GM18868 (cell line): ENCODE results near the gene PODN.

Experiments used
- ATAC-seq: cut with Tn5 transposase; IDR thresholded peaks from one replicate; pipeline ENCODE4 v1.9.1; 2021; ENCODE audit warnings: mild to moderate bottlenecking, moderate library complexity; ENCODE audit not compliant: unreplicated experiment

Gene PODN

GRCh38 chr1:53074313-53075154 is 12.5 kb downstream of the PODN start:
- no peak for ATAC-seq

GRCh38 chr1:53075206-53075605 is 13.2 kb downstream of the PODN start:
- ATAC-seq: no peak

GRCh38 chr1:53075761-53076163 is 13.7 kb downstream of the PODN start:
- ATAC-seq: no peak

- no peak for ATAC-seq
Measured at GRCh38 chr1:53076165-53076564, 14.2 kb downstream of the PODN start.

GRCh38 chr1:53076721-53077598 is 14.9 kb downstream of the PODN start:
- no peak for ATAC-seq

- ATAC-seq: no peak
Measured at GRCh38 chr1:53077599-53077965, 15.6 kb downstream of the PODN start.

- no peak for ATAC-seq
Measured at GRCh38 chr1:53078333-53079101, 16.5 kb downstream of the PODN start.

GRCh38 chr1:53079251-53079650 is 17.2 kb downstream of the PODN start:
- ATAC-seq: no peak

- no peak for ATAC-seq
Measured at GRCh38 chr1:53080041-53080440, 18.0 kb downstream of the PODN start.

- ATAC-seq: no peak
Measured at GRCh38 chr1:53080769-53081168, 18.8 kb downstream of the PODN start.

- no peak for ATAC-seq
Measured at GRCh38 chr1:53081384-53082066, 19.5 kb downstream of the PODN start.

GRCh38 chr1:53082826-53083455 is 20.9 kb downstream of the PODN start:
- no peak for ATAC-seq

- ATAC-seq: no peak
Measured at GRCh38 chr1:53083636-53084588, 21.9 kb downstream of the PODN start.

- ATAC-seq: no peak
Measured at GRCh38 chr1:53084589-53084971, 22.6 kb downstream of the PODN start.

GRCh38 chr1:53085405-53085804 is 23.4 kb downstream of the PODN start:
- no peak for ATAC-seq

GRCh38 chr1:53086491-53087070 is 24.6 kb downstream of the PODN start:
- no peak for ATAC-seq

- no peak for ATAC-seq
Measured at GRCh38 chr1:53087332-53088285, 25.6 kb downstream of the PODN start.
